Measurements from ENCODE around the gene NKAPD1. TPM values are rescaled to one million over a fixed set of nuclear protein-coding genes. Genes with fewer than 3 reads are reported as not detected.
A peak's percentile ranks its signal among the peaks of the same experiment; 100 is the strongest.

The NKAPD1 gene
- total and polyA plus RNA-seq, 9 of the 15 experiments (the other 6 are each of a cell fraction or from before 2014, with no cell fraction given) = 14.1 to 73.5 (median 29.3) TPM

DNA sequence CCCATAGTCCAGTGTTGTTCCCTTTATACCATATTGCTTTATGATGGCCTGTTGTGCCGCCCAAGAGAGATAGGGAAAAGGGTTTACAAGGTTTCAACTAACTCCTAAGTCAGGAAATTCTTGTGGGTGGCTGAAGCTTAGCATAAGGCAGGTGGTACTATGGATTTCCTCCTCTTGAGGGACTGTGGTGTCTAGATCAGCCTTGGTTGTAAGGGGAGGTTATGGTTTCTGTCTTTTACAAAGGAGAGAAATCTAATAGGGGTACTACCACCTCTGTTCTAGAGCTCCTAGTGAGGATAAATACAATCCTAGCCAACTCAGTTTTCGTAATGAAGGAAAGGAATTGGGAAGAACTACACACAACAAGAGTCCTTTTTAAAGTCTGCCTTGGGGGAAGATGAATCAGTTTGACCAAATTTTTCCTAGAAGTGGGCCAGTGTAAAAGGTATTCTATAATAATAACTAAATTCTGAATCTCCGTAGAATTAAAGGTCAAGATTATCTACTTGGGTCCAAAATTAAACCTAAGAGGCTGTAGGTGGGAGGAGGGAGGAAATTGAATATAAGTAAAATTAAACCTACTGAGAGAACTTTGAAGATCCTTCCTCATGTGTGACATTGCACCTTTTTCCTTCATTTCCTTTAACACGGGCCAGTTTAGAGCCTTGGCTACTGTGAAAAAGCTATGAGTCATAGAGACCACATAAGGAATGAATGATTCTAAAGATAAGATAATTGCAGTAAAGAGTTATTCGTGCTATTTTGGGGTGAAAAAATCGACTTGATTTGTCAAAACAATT, 31.7 kb upstream of the NKAPD1 start (continued):
- TF ChIP-seq POLR2H (tag; IDR thresholded peaks at IDR 0.05; ENCODE audit: low read depth) (peak; percentile 42), FOS (IDR thresholded peaks at IDR 0.05; ENCODE audit: extremely low read depth, insufficient read length) (peak; percentile 59), ZNF197 (CRISPR knock-in tag; IDR thresholded peaks at IDR 0.05; ENCODE audit: low read depth) (0 out of 2 replicates have a peak, but pooled peaks have one; percentile 25), MCM7 (IDR thresholded peaks at IDR 0.05) (no peak), ARID3A (IDR thresholded peaks at IDR 0.05; ENCODE audit: borderline replicate concordance, low read depth, low read length) (peak; percentile 56; the same call in 1 of the 2 replicates), ZNF717 (CRISPR knock-in tag; IDR thresholded peaks at IDR 0.05) (no peak), GATAD2B (IDR thresholded peaks at IDR 0.05; ENCODE audit: borderline replicate concordance) (0 out of 2 replicates have a peak, but pooled peaks have one; percentile 54), MAFK (IDR thresholded peaks at IDR 0.05; ENCODE audit: low read length) (peak; percentile 43; the same call in 1 of the 2 replicates), ZNF592 (IDR thresholded peaks at IDR 0.05) (0 out of 2 replicates have a peak, but pooled peaks have one; percentile 54), MAFG (tag; conservative IDR thresholded peaks at IDR 0.05) (peak; percentile 50; the same call in 1 of the 2 replicates), NUFIP1 (IDR thresholded peaks at IDR 0.05; ENCODE audit: partially characterized antibody) (peak; percentile 12), NBN (IDR thresholded peaks at IDR 0.05; ENCODE audit: low read depth) (peak; percentile 41; the same call in 1 of the 2 replicates), DPF2 (IDR thresholded peaks at IDR 0.05) (peak; percentile 96), ZC3H8 (IDR thresholded peaks at IDR 0.05) (no peak), NR3C1 (CRISPR knock-in tag; IDR thresholded peaks at IDR 0.05) (no peak), ZNF324 (CRISPR knock-in tag; IDR thresholded peaks at IDR 0.05) (no peak), TEAD4 (IDR thresholded peaks at IDR 0.05; ENCODE audit: low read length) (peak; percentile 64), TEAD4 (CRISPR knock-in tag; IDR thresholded peaks at IDR 0.05; ENCODE audit: borderline replicate concordance) (no peak), ESRRA (IDR thresholded peaks at IDR 0.05; ENCODE audit: borderline replicate concordance, low read depth) (no peak; the same call in 1 of the 2 replicates)
